Heart right ventricle (tissue), 16 donors: ENCODE data around the gene PRKAG3. TPM values are rescaled to one million over a fixed set of nuclear protein-coding genes. Genes with fewer than 3 reads are reported as not detected.
A peak's percentile ranks its signal among the peaks of the same experiment; 100 is the strongest.

Experiments used
- ATAC-seq, 8 donors: fragments of 200-7000 bp; cut with Tn5 transposase; one replicate each; pipeline ENCODE4 v1.9.1; 2020; ENCODE audit warnings: mild to moderate bottlenecking in 8 of 8, moderate library complexity in 8 of 8, moderate number of reproducible peaks in 1 of 8
- DNase-seq, 2 donors: peaks; one replicate each; pipeline ENCODE4 v3.0.0-alpha.2; 2020
- H3K27ac ChIP-seq, 10 donors: fragments of 200-600 bp; sonication (generic) in 2 of 10; one replicate each; pipeline versions ENCODE4 v1.5.0 to v1.8.0; 2020 to 2022; ENCODE audit warnings: mild to moderate bottlenecking in 3 of 10
- H3K27me3 ChIP-seq, 7 donors: fragments of 200-600 bp; one replicate each; pipeline ENCODE4 v1.8.0; 2021 to 2022; ENCODE audit warnings: mild to moderate bottlenecking in 2 of 7
- H3K36me3 ChIP-seq, 9 donors: fragments of 200-600 bp; sonication (generic) in 1 of 9; one replicate each; pipeline versions ENCODE4 v1.5.0 to v1.8.0; 2020 to 2022; ENCODE audit warnings: mild to moderate bottlenecking in 2 of 9
- H3K4me1 ChIP-seq, 9 donors: fragments of 200-600 bp; sonication (generic) in 1 of 9; one replicate each; pipeline versions ENCODE4 v1.5.0 to v1.8.0; 2020 to 2022; ENCODE audit warnings: mild to moderate bottlenecking in 4 of 9
- H3K4me3 ChIP-seq, 10 donors: fragments of 200-600 bp; sonication (generic) in 2 of 10; one replicate each; pipeline versions ENCODE4 v1.5.0 to v1.8.0; 2020 to 2022; ENCODE audit warnings: mild to moderate bottlenecking in 7 of 10, moderate library complexity in 2 of 10
- H3K9me3 ChIP-seq, 11 donors: fragments of 200-600 bp in 10 of 11; sonication (generic) in 2 of 11; one replicate each; pipeline versions ENCODE4 v1.5.0 to v1.8.0; 2013 to 2022; ENCODE audit warnings: mild to moderate bottlenecking in 2 of 11, control low read depth in 1 of 11, moderate library complexity in 1 of 11
- CTCF ChIP-seq, 9 donors: fragments of 200-600 bp; sonication (generic) in 2 of 9; IDR thresholded peaks; one replicate each; pipeline versions ENCODE4 v1.5.0 to v1.8.0; 2021 to 2022; ENCODE audit warnings: antibody characterized with exemption in 9 of 9, mild to moderate bottlenecking in 5 of 9, moderate library complexity in 1 of 9
- WGBS, 2 donors: extraction: QIAGEN DNeasy Blood & Tissue Kit; methylation state at CpG; one replicate each; pipeline ENCODE4 v1.1.7; 2013; ENCODE audit warnings: inconsistent platforms in 1 of 2; 5-methylcytosine and 5-hydroxymethylcytosine counted together
- intact Hi-C, 10 donors: fragments of 100-400 bp; cut with DNase I; formaldehyde crosslinking; loops; one replicate each; pipeline versions ENCODE4 v1.11.1 to v1.14.2; 2022
- polyA plus RNA-seq, 2 donors: library from polyadenylated mRNA; stranded (reverse); fragments of 200-250 nt; gene quantifications; one replicate each; pipeline ENCODE4 v1.2.3, GENCODE V29; 2013
- total RNA-seq, 10 donors: library from RNA; stranded (reverse); fragmentation: NEBNext Ultra II Directional in 3 of 10; extraction: Animal tissue kit (Norgen Biotek cat#: 25700) in 3 of 10; gene quantifications; one replicate each; pipeline versions ENCODE4 v1.2.1 to v1.2.4, GENCODE V29; 2021 to 2023
- donor health status: Arrhythmogenic right ventricular cardiomyopathy.
- donor health status: ischemic (EF 13 %, LVEDD 7.1; RV severe dilation, severe dysfunction).
- donor health status: healthy with polysubstance abuse.
- donor health status: DM: no; HTN: yes; CAD: no.
- donor health status: DM: no; HTN: no; CAD: no.
- donor health status: ischemic (EF 25% LVEDD 6.9; RV normal size, moderate dysfunction).
- donor health status: ischemic (EF 25% LVEDD 5.7; RV mildly dilated, moderate dysfunction).
- donor health status: healthy.
- donor health status: DM: yes; HTN: yes; CAD: no.
- donor health status: Ischemic cardiomyopathy.
- donor health status: ischemic (EF 35%, LVEDD 5.7; RV mildly dilated, moderate dysfunction).
- donor health status: nonischemic (EF 11% LVEDD 7.7; RV severe dilation, severe dysfunction).
- donor health status: DM: yes; HTN: yes; CAD: no.
- donor health status: PGD.
- donor health status: ischemic (EF 29% LVEDD 5.4; RV normal size, mild dysfunction).
- donor health status: nonischemic (EF 23%, LVEDD 6.1; RV moderate dilation, normal function).

The PRKAG3 gene
- total and polyA plus RNA-seq, 12 donors: 0.03 to 0.19 (median 0.12) TPM; not detected in 8

GRCh38 chr2:218807626-218808025, 24.0 kb downstream of the PRKAG3 start:
- ATAC-seq: no peak

GRCh38 chr2:218806346-218806978, 25.1 kb downstream of the PRKAG3 start:
- Histone ChIP-seq H3K36me3 (no peaks in the 10 kb centered on the region), H3K4me3 (no peak overlapping the region), H3K9me3 (peaks cover 0 to 15% (median 9%) of the 10 kb centered on the region in 11 donors), H3K4me1 (peaks cover 0 to 34% (median 12%) of the 10 kb centered on the region in 9 donors), H3K27me3 (no peaks in the 10 kb centered on the region), H3K27ac (peak overlapping the region; percentile 23 to 78 (median 64))
- WGBS, 2 donors: 40 to 49% methylated on average over 10 of the region's 10 CpGs
- ATAC-seq (peak; percentile 93 to 99 (median 94)), DNase-seq (peak; percentile 61 to 64)
- no peak for TF ChIP-seq CTCF (IDR thresholded peaks at IDR 0.05)
- intact Hi-C loops: no loop called here

More at GRCh38 chr2:218807626-218808025, 24.0 kb downstream of the PRKAG3 start:
- peaks cover 0 to 27% (median 12%) of the 10 kb centered on the region in 9 donors for H3K4me1 ChIP-seq
- peak overlapping the region in 4 of 10 donors; percentile 3 to 74 (median 48) for H3K27ac ChIP-seq
- H3K27me3 ChIP-seq: no peaks in the 10 kb centered on the region
- DNase-seq: no peak
- no peak for TF ChIP-seq CTCF (IDR thresholded peaks at IDR 0.05)
- peaks cover 0 to 15% (median 9%) of the 10 kb centered on the region in 11 donors for H3K9me3 ChIP-seq
- WGBS, 2 donors: 98 to 99% methylated on average over 4 of the region's 4 CpGs
- intact Hi-C loops: no loop called here
- H3K36me3 ChIP-seq: peaks cover 0 to 8% (median 5%) of the 10 kb centered on the region in 9 donors
- no peak overlapping the region for H3K4me3 ChIP-seq

- ATAC-seq (peak in 7 of 8 donors; percentile 5 to 85 (median 60)), DNase-seq (no peak)
- peaks cover 0 to 15% (median 9%) of the 10 kb centered on the region in 11 donors for H3K9me3 ChIP-seq
- H3K27ac ChIP-seq: peak overlapping the region; percentile 23 to 78 (median 64)
- 21 to 31% methylated on average over 3 of the region's 3 CpGs for WGBS, 2 donors
- intact Hi-C loops: no loop called here
- H3K36me3 ChIP-seq: no peaks in the 10 kb centered on the region
- H3K4me3 ChIP-seq: no peak overlapping the region
- peaks cover 0 to 2% (median 0%) of the 10 kb centered on the region in 7 donors for H3K27me3 ChIP-seq
- no peak for TF ChIP-seq CTCF (IDR thresholded peaks at IDR 0.05)
- H3K4me1 ChIP-seq: peaks cover 0 to 34% (median 12%) of the 10 kb centered on the region in 9 donors
Measured at GRCh38 chr2:218805627-218806026, 26.0 kb downstream of the PRKAG3 start.

- H3K27ac ChIP-seq: peak overlapping the region in 3 of 10 donors; percentile 24 to 74 (median 64)
- no peak for DNase-seq
- no peak for TF ChIP-seq CTCF (IDR thresholded peaks at IDR 0.05)
- peaks cover 0 to 10% (median 0%) of the 10 kb centered on the region in 7 donors for H3K27me3 ChIP-seq
- intact Hi-C loops: no loop called here
- H3K4me1 ChIP-seq: peaks cover 0 to 34% (median 12%) of the 10 kb centered on the region in 9 donors
- H3K36me3 ChIP-seq: no peaks in the 10 kb centered on the region
- 73 to 89% methylated on average over 1 of the region's 1 CpG for WGBS, 2 donors
- no peak for ATAC-seq
- peaks cover 0 to 15% (median 9%) of the 10 kb centered on the region in 11 donors for H3K9me3 ChIP-seq
- no peak overlapping the region for H3K4me3 ChIP-seq
Measured at GRCh38 chr2:218804817-218805216, 26.8 kb downstream of the PRKAG3 start.
